SK-N-SH (cell line): ENCODE measurements around the gene TBC1D16.

Experiments used
- ELF1 ChIP-seq: IDR thresholded peaks from 2 replicates; pipeline ENCODE4 v1.4.0; 2012
- EP300 ChIP-seq, 2 experiments: IDR thresholded peaks; 2 replicates each; pipeline versions ENCODE4 v1.4.0 to v1.6.1; 2012; ENCODE audit warnings: borderline replicate concordance in 1 of 2, low read depth in 1 of 2, low read length in 1 of 2
- FOXJ3 ChIP-seq: sonication (generic); formaldehyde crosslinking; IDR thresholded peaks from 2 replicates; pipeline ENCODE4 v1.5.1; 2020; ENCODE audit warnings: mild to moderate bottlenecking, missing genetic modification reagents
- FOXM1 ChIP-seq: IDR thresholded peaks from 2 replicates; pipeline ENCODE4 v1.4.0; 2012; ENCODE audit warnings: low read depth, mild to moderate bottlenecking
- GABPA ChIP-seq: IDR thresholded peaks from 2 replicates; pipeline ENCODE4 v1.4.0; 2012; ENCODE audit warnings: low read depth, mild to moderate bottlenecking
- NRF1 ChIP-seq: IDR thresholded peaks from 2 replicates; pipeline ENCODE4 v1.6.1; 2012; ENCODE audit warnings: low read depth, mild to moderate bottlenecking, low read length
- POLR2AphosphoS5 ChIP-seq: IDR thresholded peaks from 2 replicates; pipeline ENCODE4 v1.6.1; 2012; ENCODE audit warnings: low read depth, low read length
- RAD21 ChIP-seq: IDR thresholded peaks from 2 replicates; pipeline ENCODE4 v1.6.1; 2012; ENCODE audit warnings: mild to moderate bottlenecking, low read length
- TF ChIP-seq, protein P1 (sequence below): fragments of 200-600 bp; sonication (generic); IDR thresholded peaks from 2 replicates; pipeline ENCODE4 v1.6.1; 2017; ENCODE audit warnings: antibody characterized with exemption, mild to moderate bottlenecking, moderate library complexity
- TF ChIP-seq, protein P2 (sequence below): IDR thresholded peaks from 2 replicates; pipeline ENCODE4 v1.6.1; 2012; ENCODE audit warnings: mild to moderate bottlenecking, low read depth, low read length, moderate library complexity
- TF ChIP-seq, protein P3 (sequence below): fragments of 150-350 bp; IDR thresholded peaks from 2 replicates; pipeline ENCODE4 v1.6.1; 2017; ENCODE audit warnings: antibody characterized with exemption, low read length, low read depth, borderline replicate concordance
- TF ChIP-seq, protein P4 (sequence below): IDR thresholded peaks from 2 replicates; pipeline ENCODE4 v1.4.0; 2012; ENCODE audit warnings: low read depth

GRCh38 chr17:79996291-79996690 lies 39.4 kb downstream of the TBC1D16 start:
- TF ChIP-seq, protein P1, sequence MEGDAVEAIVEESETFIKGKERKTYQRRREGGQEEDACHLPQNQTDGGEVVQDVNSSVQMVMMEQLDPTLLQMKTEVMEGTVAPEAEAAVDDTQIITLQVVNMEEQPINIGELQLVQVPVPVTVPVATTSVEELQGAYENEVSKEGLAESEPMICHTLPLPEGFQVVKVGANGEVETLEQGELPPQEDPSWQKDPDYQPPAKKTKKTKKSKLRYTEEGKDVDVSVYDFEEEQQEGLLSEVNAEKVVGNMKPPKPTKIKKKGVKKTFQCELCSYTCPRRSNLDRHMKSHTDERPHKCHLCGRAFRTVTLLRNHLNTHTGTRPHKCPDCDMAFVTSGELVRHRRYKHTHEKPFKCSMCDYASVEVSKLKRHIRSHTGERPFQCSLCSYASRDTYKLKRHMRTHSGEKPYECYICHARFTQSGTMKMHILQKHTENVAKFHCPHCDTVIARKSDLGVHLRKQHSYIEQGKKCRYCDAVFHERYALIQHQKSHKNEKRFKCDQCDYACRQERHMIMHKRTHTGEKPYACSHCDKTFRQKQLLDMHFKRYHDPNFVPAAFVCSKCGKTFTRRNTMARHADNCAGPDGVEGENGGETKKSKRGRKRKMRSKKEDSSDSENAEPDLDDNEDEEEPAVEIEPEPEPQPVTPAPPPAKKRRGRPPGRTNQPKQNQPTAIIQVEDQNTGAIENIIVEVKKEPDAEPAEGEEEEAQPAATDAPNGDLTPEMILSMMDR: no peak
- no peak for TF ChIP-seq FOXJ3
- TF ChIP-seq, protein P2, sequence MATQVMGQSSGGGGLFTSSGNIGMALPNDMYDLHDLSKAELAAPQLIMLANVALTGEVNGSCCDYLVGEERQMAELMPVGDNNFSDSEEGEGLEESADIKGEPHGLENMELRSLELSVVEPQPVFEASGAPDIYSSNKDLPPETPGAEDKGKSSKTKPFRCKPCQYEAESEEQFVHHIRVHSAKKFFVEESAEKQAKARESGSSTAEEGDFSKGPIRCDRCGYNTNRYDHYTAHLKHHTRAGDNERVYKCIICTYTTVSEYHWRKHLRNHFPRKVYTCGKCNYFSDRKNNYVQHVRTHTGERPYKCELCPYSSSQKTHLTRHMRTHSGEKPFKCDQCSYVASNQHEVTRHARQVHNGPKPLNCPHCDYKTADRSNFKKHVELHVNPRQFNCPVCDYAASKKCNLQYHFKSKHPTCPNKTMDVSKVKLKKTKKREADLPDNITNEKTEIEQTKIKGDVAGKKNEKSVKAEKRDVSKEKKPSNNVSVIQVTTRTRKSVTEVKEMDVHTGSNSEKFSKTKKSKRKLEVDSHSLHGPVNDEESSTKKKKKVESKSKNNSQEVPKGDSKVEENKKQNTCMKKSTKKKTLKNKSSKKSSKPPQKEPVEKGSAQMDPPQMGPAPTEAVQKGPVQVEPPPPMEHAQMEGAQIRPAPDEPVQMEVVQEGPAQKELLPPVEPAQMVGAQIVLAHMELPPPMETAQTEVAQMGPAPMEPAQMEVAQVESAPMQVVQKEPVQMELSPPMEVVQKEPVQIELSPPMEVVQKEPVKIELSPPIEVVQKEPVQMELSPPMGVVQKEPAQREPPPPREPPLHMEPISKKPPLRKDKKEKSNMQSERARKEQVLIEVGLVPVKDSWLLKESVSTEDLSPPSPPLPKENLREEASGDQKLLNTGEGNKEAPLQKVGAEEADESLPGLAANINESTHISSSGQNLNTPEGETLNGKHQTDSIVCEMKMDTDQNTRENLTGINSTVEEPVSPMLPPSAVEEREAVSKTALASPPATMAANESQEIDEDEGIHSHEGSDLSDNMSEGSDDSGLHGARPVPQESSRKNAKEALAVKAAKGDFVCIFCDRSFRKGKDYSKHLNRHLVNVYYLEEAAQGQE: no peak
- no peak for TF ChIP-seq POLR2AphosphoS5
- TF ChIP-seq, protein P3, sequence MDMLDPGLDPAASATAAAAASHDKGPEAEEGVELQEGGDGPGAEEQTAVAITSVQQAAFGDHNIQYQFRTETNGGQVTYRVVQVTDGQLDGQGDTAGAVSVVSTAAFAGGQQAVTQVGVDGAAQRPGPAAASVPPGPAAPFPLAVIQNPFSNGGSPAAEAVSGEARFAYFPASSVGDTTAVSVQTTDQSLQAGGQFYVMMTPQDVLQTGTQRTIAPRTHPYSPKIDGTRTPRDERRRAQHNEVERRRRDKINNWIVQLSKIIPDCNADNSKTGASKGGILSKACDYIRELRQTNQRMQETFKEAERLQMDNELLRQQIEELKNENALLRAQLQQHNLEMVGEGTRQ: no peak
- TF ChIP-seq, protein P4, sequence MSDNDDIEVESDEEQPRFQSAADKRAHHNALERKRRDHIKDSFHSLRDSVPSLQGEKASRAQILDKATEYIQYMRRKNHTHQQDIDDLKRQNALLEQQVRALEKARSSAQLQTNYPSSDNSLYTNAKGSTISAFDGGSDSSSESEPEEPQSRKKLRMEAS: no peak
- TF ChIP-seq ELF1: no peak
- no peak for TF ChIP-seq FOXM1
- TF ChIP-seq EP300 (IDR thresholded peaks at IDR 0.05; ENCODE audit: borderline replicate concordance in 1 of 2, low read depth in 1 of 2, low read length in 1 of 2): no peak
- TF ChIP-seq RAD21: no peak
- TF ChIP-seq NRF1: no peak
- no peak for TF ChIP-seq GABPA
